Gastroesophageal sphincter (tissue), 3 donors: ENCODE data around the gene NRP2.

Experiments used
- CTCF ChIP-seq, 4 experiments: fragments of 200-600 bp in 2 of 4; fragments of 450-650 bp in 2 of 4; sonication (generic) in 1 of 4; IDR thresholded peaks; one replicate each; pipeline ENCODE4 v1.5.1; 2017 to 2019; ENCODE audit warnings: antibody characterized with exemption in 4 of 4, mild to moderate bottlenecking in 2 of 4, moderate library complexity in 2 of 4
- EP300 ChIP-seq: sonication (generic); formaldehyde crosslinking; IDR thresholded peaks from one replicate; pipeline ENCODE4 v1.6.1; 2017; ENCODE audit warnings: antibody characterized with exemption, mild to moderate bottlenecking
- POLR2AphosphoS5 ChIP-seq: sonication (generic); formaldehyde crosslinking; IDR thresholded peaks from one replicate; pipeline ENCODE4 v1.6.1; 2017; ENCODE audit warnings: antibody characterized with exemption

DNA sequence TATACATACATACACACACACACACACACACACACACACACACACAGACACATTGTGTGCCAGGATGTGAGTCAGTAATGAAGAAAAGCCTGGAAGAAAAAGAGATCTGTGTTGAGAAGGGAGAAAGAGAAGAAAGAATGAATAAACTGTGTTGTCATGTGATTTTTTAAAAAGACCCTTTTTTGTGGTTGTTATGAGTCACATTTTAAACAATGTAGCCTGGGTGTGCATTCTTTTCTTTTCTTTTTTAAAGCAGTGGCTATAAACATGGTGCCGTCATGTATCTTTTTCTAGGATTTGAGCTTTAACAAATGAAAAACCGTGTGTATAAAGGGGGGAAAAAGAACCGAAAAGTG lies 87.2 kb downstream of the NRP2 start:
- TF ChIP-seq POLR2AphosphoS5 = no peak
- TF ChIP-seq CTCF (IDR thresholded peaks at IDR 0.05) = no peak
- no peak for TF ChIP-seq EP300
